ENCODE results near the gene SPECC1. TPM values are rescaled to one million over a fixed set of nuclear protein-coding genes. Genes with fewer than 3 reads are reported as not detected.

The SPECC1 gene
- polyA plus RNA-seq, 1 experiment: 56.4 TPM

- Histone ChIP-seq H3K27ac (ENCODE audit: low read depth, low read length) (no peak overlapping the region), H3K27me3 (ENCODE audit: control insufficient read depth, insufficient read depth, low read length) (no peaks in the 10 kb centered on the region), H3K9me3 (ENCODE audit: control insufficient read depth, insufficient read depth, low read length) (peaks cover 3% of the 10 kb centered on the region; the same call in 1 of the 2 replicates), H3K4me3 (ENCODE audit: low read depth, low read length) (no peak overlapping the region)
- no peak for DNase-seq (ENCODE audit: low read depth, low spot score)
- POLR2A ChIA-PET: no interaction called here
- CTCF ChIA-PET: no interaction called here
- no peak for TF ChIP-seq CTCF (IDR thresholded peaks at IDR 0.05; ENCODE audit: low read depth, low read length)
Observed at GRCh38 chr17:20253323-20253722, 244.2 kb downstream of the SPECC1 start.

- POLR2A ChIA-PET: no interaction called here
- Histone ChIP-seq H3K27ac (ENCODE audit: low read depth, low read length) (no peak overlapping the region), H3K27me3 (ENCODE audit: control insufficient read depth, insufficient read depth, low read length) (no peaks in the 10 kb centered on the region), H3K9me3 (ENCODE audit: control insufficient read depth, insufficient read depth, low read length) (no peaks in the 10 kb centered on the region; the same call in 1 of the 2 replicates), H3K4me3 (ENCODE audit: low read depth, low read length) (no peak overlapping the region)
- DNase-seq (ENCODE audit: low read depth, low spot score): no peak
- CTCF ChIA-PET: no interaction called here
- TF ChIP-seq CTCF (IDR thresholded peaks at IDR 0.05; ENCODE audit: low read depth, low read length): no peak
Observed at GRCh38 chr17:20254541-20254940, 245.4 kb downstream of the SPECC1 start.

- H3K9me3 ChIP-seq (ENCODE audit: control insufficient read depth, insufficient read depth, low read length): no peaks in the 10 kb centered on the region; the same call in 1 of the 2 replicates
- POLR2A ChIA-PET: no interaction called here
- H3K4me3 ChIP-seq (ENCODE audit: low read depth, low read length): no peak overlapping the region
- H3K27ac ChIP-seq (ENCODE audit: low read depth, low read length): no peak overlapping the region
- no peaks in the 10 kb centered on the region for H3K27me3 ChIP-seq (ENCODE audit: control insufficient read depth, insufficient read depth, low read length)
- no peak for DNase-seq (ENCODE audit: low read depth, low spot score)
- CTCF ChIA-PET: interaction anchor here (0.6 kb wide), 1 partner anchor 135 kb away, joined by 3 read pairs; no protein-coding TSS in a partner anchor
- TF ChIP-seq CTCF (IDR thresholded peaks at IDR 0.05; ENCODE audit: low read depth, low read length): no peak
Observed at GRCh38 chr17:20256144-20256543, 247.0 kb downstream of the SPECC1 start.

- H3K27me3 ChIP-seq (ENCODE audit: control insufficient read depth, insufficient read depth, low read length): no peaks in the 10 kb centered on the region
- no peak for DNase-seq (ENCODE audit: low read depth, low spot score)
- H3K27ac ChIP-seq (ENCODE audit: low read depth, low read length): no peak overlapping the region
- POLR2A ChIA-PET: no interaction called here
- no peak for TF ChIP-seq CTCF (IDR thresholded peaks at IDR 0.05; ENCODE audit: low read depth, low read length)
- H3K4me3 ChIP-seq (ENCODE audit: low read depth, low read length): no peak overlapping the region
- CTCF ChIA-PET: no interaction called here
- no peaks in the 10 kb centered on the region; the same call in 1 of the 2 replicates for H3K9me3 ChIP-seq (ENCODE audit: control insufficient read depth, insufficient read depth, low read length)
Observed at GRCh38 chr17:20257008-20257407, 247.8 kb downstream of the SPECC1 start.

GRCh38 chr17:20257798-20258197 lies 248.6 kb downstream of the SPECC1 start:
- Histone ChIP-seq H3K9me3 (ENCODE audit: control insufficient read depth, insufficient read depth, low read length) (no peaks in the 10 kb centered on the region; the same call in 1 of the 2 replicates), H3K27ac (ENCODE audit: low read depth, low read length) (no peak overlapping the region), H3K27me3 (ENCODE audit: control insufficient read depth, insufficient read depth, low read length) (no peaks in the 10 kb centered on the region), H3K4me3 (ENCODE audit: low read depth, low read length) (no peak overlapping the region)
- ChIA-PET POLR2A (no interaction called here), CTCF (no interaction called here)
- DNase-seq (ENCODE audit: low read depth, low spot score): no peak
- no peak for TF ChIP-seq CTCF (IDR thresholded peaks at IDR 0.05; ENCODE audit: low read depth, low read length)

All from AG04450 (cell line).